ENCODE measurements around the gene CDC42EP4. TPM values are rescaled to one million over a fixed set of nuclear protein-coding genes. Genes with fewer than 3 reads are reported as not detected.
A peak's percentile ranks its signal among the peaks of the same experiment; 100 is the strongest.
"Not testable (repeated sequence)": the region's sequence is repeated elsewhere in the genome, so short reads cannot be mapped to it uniquely, and the experiment has no call there.

CDC42EP4 gene
- total RNA-seq, 2 experiments from 2014 or later = 0.58 to 1.1 TPM

DNA sequence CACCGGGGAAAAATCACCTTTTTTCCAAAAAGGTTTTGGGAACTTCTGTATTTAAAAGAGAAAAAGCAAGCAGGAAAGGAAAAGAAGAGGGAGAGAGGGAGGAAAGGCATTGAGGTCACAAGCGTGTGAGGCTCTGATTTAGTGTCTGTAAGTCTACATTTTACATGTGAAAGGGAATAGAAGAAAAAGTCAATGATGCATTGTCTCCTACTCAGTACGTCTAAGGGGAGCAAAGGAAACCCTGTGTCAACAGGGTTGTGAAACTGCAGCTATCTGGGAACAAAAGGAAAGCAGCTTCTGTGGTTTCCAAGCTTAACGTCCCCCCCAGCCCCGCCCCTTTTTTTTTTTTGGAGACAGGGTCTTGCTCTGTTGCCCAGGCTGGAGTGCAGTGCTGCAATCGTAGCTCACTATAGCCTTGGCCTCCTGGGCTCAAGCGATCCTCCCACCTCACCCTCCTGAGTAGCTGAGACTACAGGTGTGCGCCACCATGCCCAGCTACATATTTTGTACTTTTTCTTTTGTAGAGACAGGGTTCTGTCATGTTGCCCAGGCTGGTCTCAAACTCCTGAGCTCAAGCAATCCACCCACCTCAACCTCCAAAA is 1.8 kb upstream of the CDC42EP4 start:
- no peak overlapping the region for H3K4me3 Mint-ChIP-seq

GRCh38 chr17:73312887-73313286 is 1.1 kb upstream of the CDC42EP4 start:
- CTCF ChIA-PET = interaction anchor here (0.8 to 2.5 kb wide), 2 partner anchors 57 to 58 kb away, joined by 3 to 17 read pairs; no protein-coding TSS in a partner anchor
- H3K27ac Mint-ChIP-seq; H3K36me3 Mint-ChIP-seq (ENCODE audit: low read depth); ATAC-seq; H3K9me3 Mint-ChIP-seq (ENCODE audit: insufficient read depth); POLR2A ChIA-PET; DNase-seq: not testable (repeated sequence)
- H3K4me3 Mint-ChIP-seq = peak overlapping the region; percentile 77
- peaks cover 17% of the 10 kb centered on the region for H3K27me3 Mint-ChIP-seq (ENCODE audit: low read depth)
- H3K4me1 Mint-ChIP-seq (ENCODE audit: low read depth) = peaks cover 18% of the 10 kb centered on the region

More for the DNA sequence above, 1.8 kb upstream of the CDC42EP4 start:
- H3K9me3 Mint-ChIP-seq (ENCODE audit: insufficient read depth) = no peaks in the 10 kb centered on the region
- ATAC-seq = no peak
- POLR2A ChIA-PET = no interaction called here
- H3K27me3 Mint-ChIP-seq (ENCODE audit: low read depth) = peaks cover 17% of the 10 kb centered on the region
- no peaks in the 10 kb centered on the region for H3K36me3 Mint-ChIP-seq (ENCODE audit: low read depth)
- H3K27ac Mint-ChIP-seq = no peak overlapping the region
- H3K4me1 Mint-ChIP-seq (ENCODE audit: low read depth) = peaks cover 18% of the 10 kb centered on the region
- CTCF ChIA-PET = interaction anchor here (2.1 kb wide), 1 partner anchor 56 kb away, joined by 7 read pairs; no protein-coding TSS in a partner anchor
- DNase-seq = no peak

GRCh38 chr17:73311428-73311780 is 397 bp downstream of the CDC42EP4 start:
- DNase-seq (peak; percentile 22), ATAC-seq (peak; percentile 12)
- peaks cover 20% of the 10 kb centered on the region for H3K27me3 Mint-ChIP-seq (ENCODE audit: low read depth)
- no peaks in the 10 kb centered on the region for H3K36me3 Mint-ChIP-seq (ENCODE audit: low read depth)
- ChIA-PET CTCF (interaction anchor here (0.8 to 2.5 kb wide), 8 partner anchors 9 to 584 kb away, joined by 3 to 17 read pairs (median 4); no protein-coding TSS in a partner anchor), POLR2A (interaction anchor here (1.0 kb wide), 1 partner anchor 20 kb away, joined by 3 read pairs; no protein-coding TSS in a partner anchor)
- peak overlapping the region; percentile 77 for H3K4me3 Mint-ChIP-seq
- no peak overlapping the region for H3K27ac Mint-ChIP-seq
- H3K4me1 Mint-ChIP-seq (ENCODE audit: low read depth) = peaks cover 18% of the 10 kb centered on the region
- no peaks in the 10 kb centered on the region for H3K9me3 Mint-ChIP-seq (ENCODE audit: insufficient read depth)

DNA sequence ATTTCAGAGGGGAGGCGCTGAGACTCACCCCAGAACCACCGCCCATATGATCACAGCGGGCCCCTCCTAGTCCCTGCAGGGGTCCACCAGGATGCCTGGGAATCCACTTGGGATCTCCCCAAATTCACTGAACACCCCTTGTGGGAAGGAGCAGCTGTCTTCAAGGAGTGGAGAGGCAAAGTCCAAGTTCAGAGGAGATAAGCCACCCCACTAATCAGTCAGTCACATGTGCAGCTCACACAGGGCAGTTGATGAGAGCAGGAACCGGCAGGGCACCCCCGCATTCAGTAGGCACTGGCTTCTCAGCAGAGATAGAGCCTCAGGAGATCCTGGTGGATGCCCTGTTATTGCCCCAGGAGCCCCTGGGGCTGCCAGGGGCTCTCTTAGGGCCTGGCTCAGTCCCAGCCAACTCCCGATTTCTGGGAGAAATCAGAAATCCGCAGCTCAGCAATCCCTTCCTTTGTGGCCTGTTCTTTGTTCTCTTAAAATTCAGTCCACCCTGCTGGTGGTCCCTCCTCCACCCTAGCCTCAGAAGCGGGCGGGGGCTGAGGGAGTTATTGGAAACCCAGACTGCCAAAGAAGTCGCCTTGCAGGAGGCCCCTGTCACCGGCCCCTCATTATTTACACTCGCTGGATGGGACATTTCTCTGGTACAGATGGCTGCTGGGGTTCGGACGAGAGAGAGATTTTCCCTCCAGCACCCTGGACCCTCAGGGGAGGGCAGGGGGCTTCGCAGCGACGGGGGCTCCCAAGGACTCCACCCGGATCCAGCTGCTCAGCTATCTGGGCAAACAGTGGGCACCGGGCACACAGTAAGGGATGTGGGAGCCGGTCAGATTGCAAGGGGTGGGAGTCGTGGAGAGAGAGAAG is 1.8 kb downstream of the CDC42EP4 start:
- Mint-ChIP-seq H3K9me3 (ENCODE audit: insufficient read depth) (no peaks in the 10 kb centered on the region), H3K36me3 (ENCODE audit: low read depth) (no peaks in the 10 kb centered on the region), H3K27ac (no peak overlapping the region), H3K27me3 (ENCODE audit: low read depth) (peaks cover 20% of the 10 kb centered on the region), H3K4me3 (peak overlapping the region; percentile 74), H3K4me1 (ENCODE audit: low read depth) (peaks cover 22% of the 10 kb centered on the region)
- DNase-seq (no peak), ATAC-seq (no peak)
- CTCF ChIA-PET = interaction anchor here (0.8 to 2.5 kb wide), 8 partner anchors 7 to 753 kb away, joined by 3 to 17 read pairs (median 4); no protein-coding TSS in a partner anchor
- POLR2A ChIA-PET = interaction anchor here (1.0 kb wide), 1 partner anchor 19 kb away, joined by 3 read pairs; no protein-coding TSS in a partner anchor

GRCh38 chr17:73308959-73309358 is 2.8 kb downstream of the CDC42EP4 start:
- H3K27ac Mint-ChIP-seq; H3K9me3 Mint-ChIP-seq (ENCODE audit: insufficient read depth); H3K4me3 Mint-ChIP-seq; ATAC-seq; H3K36me3 Mint-ChIP-seq (ENCODE audit: low read depth); DNase-seq; POLR2A ChIA-PET: not testable (repeated sequence)
- peaks cover 20% of the 10 kb centered on the region for H3K27me3 Mint-ChIP-seq (ENCODE audit: low read depth)
- H3K4me1 Mint-ChIP-seq (ENCODE audit: low read depth) = peaks cover 22% of the 10 kb centered on the region
- CTCF ChIA-PET = interaction anchor here (2.4 kb wide), 1 partner anchor 61 kb away, joined by 7 read pairs; no protein-coding TSS in a partner anchor

DNA sequence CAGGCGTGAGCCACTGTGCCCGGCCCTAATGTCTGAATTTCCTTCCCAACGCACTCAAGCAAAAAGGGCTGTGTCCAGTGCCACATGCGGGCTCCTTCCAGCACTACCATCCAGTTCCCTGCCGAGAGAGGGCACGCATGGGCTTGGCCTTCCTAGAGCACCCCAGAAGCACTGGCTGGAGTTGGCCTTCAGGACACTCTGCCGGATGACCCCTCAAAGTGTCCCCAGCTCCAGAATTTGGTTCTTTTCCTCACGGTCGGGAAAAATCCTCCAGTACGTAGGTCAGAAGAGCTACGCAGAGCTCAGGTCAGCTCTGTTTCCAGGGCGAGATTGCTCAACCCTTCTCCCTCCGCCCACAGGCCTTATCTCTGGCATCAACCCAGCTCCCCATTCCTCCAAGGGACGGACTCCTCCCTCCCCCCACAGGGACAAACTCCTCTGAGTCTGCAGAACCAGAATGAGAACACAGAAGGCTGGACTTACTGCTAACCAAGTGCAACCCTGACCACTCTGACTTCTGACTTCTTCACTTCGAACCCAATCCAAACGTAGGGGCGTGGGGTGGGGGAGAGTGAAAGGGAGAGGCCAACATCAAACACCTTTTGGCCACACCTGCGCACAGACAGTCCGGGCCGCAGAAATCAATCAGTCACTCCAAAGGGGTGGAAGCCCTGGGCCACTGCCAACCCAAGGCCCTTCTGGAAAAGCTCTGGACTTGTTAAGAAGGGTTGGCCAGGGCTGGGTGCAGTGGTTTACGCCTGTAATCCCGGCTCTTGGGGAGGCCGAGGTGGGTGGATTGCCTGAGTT is 3.6 kb downstream of the CDC42EP4 start:
- Mint-ChIP-seq H3K4me1 (ENCODE audit: low read depth) (peaks cover 22% of the 10 kb centered on the region), H3K27me3 (ENCODE audit: low read depth) (peaks cover 16% of the 10 kb centered on the region), H3K9me3 (ENCODE audit: insufficient read depth) (no peaks in the 10 kb centered on the region), H3K4me3 (no peak overlapping the region), H3K27ac (no peak overlapping the region), H3K36me3 (ENCODE audit: low read depth) (no peaks in the 10 kb centered on the region)
- ChIA-PET CTCF (interaction anchor here (2.4 kb wide), 1 partner anchor 62 kb away, joined by 7 read pairs; no protein-coding TSS in a partner anchor), POLR2A (no interaction called here)
- ATAC-seq (no peak), DNase-seq (no peak)

DNA sequence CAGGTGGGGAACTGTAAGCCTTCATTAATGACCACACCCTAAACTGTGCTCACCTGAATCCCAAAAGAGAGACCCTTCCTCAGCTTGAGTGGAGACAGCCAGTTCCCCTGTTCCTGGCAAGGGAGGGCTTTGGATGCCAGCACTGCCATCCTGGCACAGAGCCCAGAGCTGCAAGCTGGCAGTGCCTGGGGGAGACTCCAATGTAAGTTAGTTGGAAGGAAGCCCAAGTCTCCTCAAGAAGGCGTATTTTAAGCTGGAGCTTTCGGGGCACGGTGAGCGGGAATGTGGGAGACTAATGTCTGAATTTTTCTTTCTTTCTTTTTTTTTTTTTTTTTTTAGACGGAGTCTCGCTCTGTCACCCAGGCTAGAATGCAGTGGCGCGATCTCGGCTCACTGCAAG is 4.7 kb downstream of the CDC42EP4 start:
- peaks cover 17% of the 10 kb centered on the region for H3K4me1 Mint-ChIP-seq (ENCODE audit: low read depth)

GRCh38 chr17:73305845-73306836 is 5.7 kb downstream of the CDC42EP4 start:
- no peaks in the 10 kb centered on the region for H3K36me3 Mint-ChIP-seq (ENCODE audit: low read depth)
- no peak overlapping the region for H3K4me3 Mint-ChIP-seq
- no peaks in the 10 kb centered on the region for H3K9me3 Mint-ChIP-seq (ENCODE audit: insufficient read depth)
- CTCF ChIA-PET = interaction anchor here (1.2 kb wide), 2 partner anchors 12 to 13 kb away, joined by 3 read pairs; no protein-coding TSS in a partner anchor
- ATAC-seq = no peak
- no peak for DNase-seq
- peaks cover 16% of the 10 kb centered on the region for H3K4me1 Mint-ChIP-seq (ENCODE audit: low read depth)
- no peak overlapping the region for H3K27ac Mint-ChIP-seq
- POLR2A ChIA-PET = no interaction called here
- peaks cover 14% of the 10 kb centered on the region for H3K27me3 Mint-ChIP-seq (ENCODE audit: low read depth)

More for the DNA sequence above, 4.7 kb downstream of the CDC42EP4 start:
- DNase-seq = no peak
- POLR2A ChIA-PET = no interaction called here
- H3K27me3 Mint-ChIP-seq (ENCODE audit: low read depth) = peaks cover 16% of the 10 kb centered on the region
- ATAC-seq = no peak
- no peaks in the 10 kb centered on the region for H3K36me3 Mint-ChIP-seq (ENCODE audit: low read depth)
- H3K4me3 Mint-ChIP-seq = no peak overlapping the region
- no peaks in the 10 kb centered on the region for H3K9me3 Mint-ChIP-seq (ENCODE audit: insufficient read depth)
- CTCF ChIA-PET = interaction anchor here (1.2 kb wide), 1 partner anchor 11 kb away, joined by 3 read pairs; no protein-coding TSS in a partner anchor
- no peak overlapping the region for H3K27ac Mint-ChIP-seq

GRCh38 chr17:73304971-73305812 is 6.6 kb downstream of the CDC42EP4 start:
- ChIA-PET POLR2A (no interaction called here), CTCF (interaction anchor here (1.2 kb wide), 1 partner anchor 14 kb away, joined by 3 read pairs; no protein-coding TSS in a partner anchor)
- Mint-ChIP-seq H3K4me3 (peak overlapping the region; percentile 6), H3K36me3 (ENCODE audit: low read depth) (no peaks in the 10 kb centered on the region), H3K4me1 (ENCODE audit: low read depth) (peaks cover 11% of the 10 kb centered on the region), H3K27me3 (ENCODE audit: low read depth) (peaks cover 8% of the 10 kb centered on the region), H3K9me3 (ENCODE audit: insufficient read depth) (no peaks in the 10 kb centered on the region), H3K27ac (no peak overlapping the region)
- DNase-seq (no peak), ATAC-seq (no peak)

DNA sequence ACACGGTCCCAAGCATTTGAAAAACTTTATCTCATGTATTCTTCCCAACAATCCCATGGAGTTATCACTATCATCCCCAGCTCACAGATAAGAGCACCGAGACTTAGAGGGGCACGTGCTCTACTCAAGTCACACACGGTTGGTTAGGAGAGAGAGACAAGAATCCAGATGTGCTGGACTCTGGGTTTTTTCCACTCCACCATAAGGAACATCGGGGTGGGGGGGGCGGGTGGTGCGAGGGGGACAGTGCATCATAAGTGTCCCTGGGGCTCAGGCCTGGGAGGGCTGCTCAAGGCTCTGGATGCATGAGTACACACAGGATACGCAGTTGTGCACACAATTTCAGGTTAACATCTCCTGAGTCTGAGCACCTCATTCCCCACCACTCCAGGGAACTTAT is 7.4 kb downstream of the CDC42EP4 start:
- H3K4me1 Mint-ChIP-seq (ENCODE audit: low read depth) = peaks cover 6% of the 10 kb centered on the region
- ChIA-PET CTCF (no interaction called here), POLR2A (no interaction called here)
- H3K4me3 Mint-ChIP-seq = no peak overlapping the region
- no peaks in the 10 kb centered on the region for H3K9me3 Mint-ChIP-seq (ENCODE audit: insufficient read depth)
- ATAC-seq (no peak), DNase-seq (no peak)
- H3K27me3 Mint-ChIP-seq (ENCODE audit: low read depth) = peaks cover 5% of the 10 kb centered on the region
- H3K36me3 Mint-ChIP-seq (ENCODE audit: low read depth) = no peaks in the 10 kb centered on the region
- no peak overlapping the region for H3K27ac Mint-ChIP-seq

Measured in activated CD8-positive, alpha-beta T cell treated with anti-CD3 and anti-CD28 coated beads, Interleukin-2, amount 10 ng/mL, durations not matched to agents 7 days and 5 days (primary cell).